ENCODE results near the gene IQCC.

The IQCC gene

GRCh38 chr1:32224285-32224684, 18.8 kb downstream of the IQCC start:
- no peak for DNase-seq (ENCODE audit: low read depth)

- DNase-seq (ENCODE audit: low read depth), result no peak
Measured at GRCh38 chr1:32228771-32229170, 23.3 kb downstream of the IQCC start.

GRCh38 chr1:32231843-32232432, 26.5 kb downstream of the IQCC start:
- no peak for DNase-seq (ENCODE audit: low read depth)

GRCh38 chr1:32232558-32233304, 27.3 kb downstream of the IQCC start:
- no peak for DNase-seq (ENCODE audit: low read depth)

GRCh38 chr1:32234792-32235191, 29.3 kb downstream of the IQCC start:
- no peak for DNase-seq (ENCODE audit: low read depth)

- no peak for DNase-seq (ENCODE audit: low read depth)
Measured at GRCh38 chr1:32239337-32239736, 33.9 kb downstream of the IQCC start.

GRCh38 chr1:32239790-32240139, 34.3 kb downstream of the IQCC start:
- DNase-seq (ENCODE audit: low read depth), result no peak

- DNase-seq (ENCODE audit: low read depth), result no peak
Measured at GRCh38 chr1:32240140-32240951, 34.9 kb downstream of the IQCC start.

GRCh38 chr1:32241001-32241763, 35.7 kb downstream of the IQCC start:
- DNase-seq (ENCODE audit: low read depth), result no peak

GRCh38 chr1:32242341-32242851, 36.9 kb downstream of the IQCC start:
- DNase-seq (ENCODE audit: low read depth), result no peak

- DNase-seq (ENCODE audit: low read depth), result peak; percentile 59
Measured at GRCh38 chr1:32246888-32247273, 41.4 kb downstream of the IQCC start, which contains the start of gene FAM167B. TSS of gene FAM167B (plus strand) at chr1:32247222. CDS start at chr1:32247422, 200 bp downstream.

GRCh38 chr1:32247452-32247851, 42.0 kb downstream of the IQCC start:
- no peak for DNase-seq (ENCODE audit: low read depth)

GRCh38 chr1:32247983-32248889, 42.8 kb downstream of the IQCC start:
- DNase-seq (ENCODE audit: low read depth), result no peak

GRCh38 chr1:32249831-32250525, 44.5 kb downstream of the IQCC start:
- DNase-seq (ENCODE audit: low read depth), result no peak

- DNase-seq (ENCODE audit: low read depth), result no peak
Measured at GRCh38 chr1:32250893-32251716, 45.6 kb downstream of the IQCC start, which contains the start of gene LCK. TSS of gene LCK (plus strand) at chr1:32251265. CDS start at chr1:32274330, 23,065 bp downstream.

- DNase-seq (ENCODE audit: low read depth), result no peak
Measured at GRCh38 chr1:32255072-32256071, 49.9 kb downstream of the IQCC start.

GRCh38 chr1:32256473-32257226, 51.2 kb downstream of the IQCC start:
- DNase-seq (ENCODE audit: low read depth), result no peak

- DNase-seq (ENCODE audit: low read depth), result no peak
Measured at GRCh38 chr1:32257227-32257508, 51.7 kb downstream of the IQCC start.
